GM12875 (cell line): ENCODE data around the gene TCF25.

ENCODE experiments used
- H3K4me3 ChIP-seq: one replicate; pipeline ENCODE4 v1.5.1; 2011; ENCODE audit warnings: low read depth, low read length, control low read depth
- TF ChIP-seq, protein P1 (sequence below): IDR thresholded peaks from 2 replicates; pipeline ENCODE4 v1.5.1; 2011; ENCODE audit warnings: low read depth, mild to moderate bottlenecking, control low read depth, inconsistent platforms, low read length, moderate library complexity, borderline replicate concordance; ENCODE audit not compliant: insufficient read depth

The TCF25 gene

DNA sequence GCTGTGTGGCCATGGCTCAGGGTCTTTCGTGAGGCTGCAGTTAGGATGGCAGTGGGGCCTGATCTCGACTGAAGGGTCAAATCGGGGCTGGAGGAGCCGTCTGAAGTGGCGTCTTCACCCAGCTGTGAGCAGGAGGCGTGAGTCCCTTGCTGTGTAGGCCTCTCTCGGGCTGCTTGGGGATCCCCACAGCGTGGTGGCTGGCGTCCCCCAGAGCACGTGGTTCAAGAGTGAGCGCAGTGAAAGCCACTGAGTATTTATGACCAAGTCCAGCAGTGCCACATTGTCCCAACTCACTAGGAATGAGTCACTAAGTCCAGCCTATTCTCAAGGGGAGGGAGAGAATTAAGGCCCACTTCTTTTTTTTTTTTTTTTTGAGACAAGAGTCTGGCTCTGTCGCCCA, 11.7 kb upstream of the TCF25 start:
- H3K4me3 ChIP-seq, result no peak overlapping the region
- TF ChIP-seq, protein P1, sequence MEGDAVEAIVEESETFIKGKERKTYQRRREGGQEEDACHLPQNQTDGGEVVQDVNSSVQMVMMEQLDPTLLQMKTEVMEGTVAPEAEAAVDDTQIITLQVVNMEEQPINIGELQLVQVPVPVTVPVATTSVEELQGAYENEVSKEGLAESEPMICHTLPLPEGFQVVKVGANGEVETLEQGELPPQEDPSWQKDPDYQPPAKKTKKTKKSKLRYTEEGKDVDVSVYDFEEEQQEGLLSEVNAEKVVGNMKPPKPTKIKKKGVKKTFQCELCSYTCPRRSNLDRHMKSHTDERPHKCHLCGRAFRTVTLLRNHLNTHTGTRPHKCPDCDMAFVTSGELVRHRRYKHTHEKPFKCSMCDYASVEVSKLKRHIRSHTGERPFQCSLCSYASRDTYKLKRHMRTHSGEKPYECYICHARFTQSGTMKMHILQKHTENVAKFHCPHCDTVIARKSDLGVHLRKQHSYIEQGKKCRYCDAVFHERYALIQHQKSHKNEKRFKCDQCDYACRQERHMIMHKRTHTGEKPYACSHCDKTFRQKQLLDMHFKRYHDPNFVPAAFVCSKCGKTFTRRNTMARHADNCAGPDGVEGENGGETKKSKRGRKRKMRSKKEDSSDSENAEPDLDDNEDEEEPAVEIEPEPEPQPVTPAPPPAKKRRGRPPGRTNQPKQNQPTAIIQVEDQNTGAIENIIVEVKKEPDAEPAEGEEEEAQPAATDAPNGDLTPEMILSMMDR, result no peak

DNA sequence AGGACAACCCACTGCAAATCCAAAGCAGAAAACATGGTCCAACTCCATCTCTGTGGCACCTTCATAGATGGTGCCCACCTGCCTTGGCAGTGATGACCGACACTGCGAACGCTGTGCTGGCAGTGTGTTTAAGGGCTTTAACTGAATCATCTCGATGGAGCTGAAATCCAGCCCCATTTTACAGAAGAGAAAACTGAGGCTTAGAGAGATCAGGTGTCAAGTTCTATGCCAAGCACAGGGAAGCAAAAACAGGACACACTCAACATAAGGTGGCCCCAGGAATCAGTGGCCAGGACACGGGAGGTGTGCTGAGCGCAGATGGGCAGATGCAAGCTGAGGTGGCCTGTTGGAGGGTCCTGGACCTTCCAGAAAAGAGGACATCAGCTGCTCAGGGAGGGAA, 10.7 kb upstream of the TCF25 start:
- no peak overlapping the region for H3K4me3 ChIP-seq
- TF ChIP-seq, protein P1, result no peak

DNA sequence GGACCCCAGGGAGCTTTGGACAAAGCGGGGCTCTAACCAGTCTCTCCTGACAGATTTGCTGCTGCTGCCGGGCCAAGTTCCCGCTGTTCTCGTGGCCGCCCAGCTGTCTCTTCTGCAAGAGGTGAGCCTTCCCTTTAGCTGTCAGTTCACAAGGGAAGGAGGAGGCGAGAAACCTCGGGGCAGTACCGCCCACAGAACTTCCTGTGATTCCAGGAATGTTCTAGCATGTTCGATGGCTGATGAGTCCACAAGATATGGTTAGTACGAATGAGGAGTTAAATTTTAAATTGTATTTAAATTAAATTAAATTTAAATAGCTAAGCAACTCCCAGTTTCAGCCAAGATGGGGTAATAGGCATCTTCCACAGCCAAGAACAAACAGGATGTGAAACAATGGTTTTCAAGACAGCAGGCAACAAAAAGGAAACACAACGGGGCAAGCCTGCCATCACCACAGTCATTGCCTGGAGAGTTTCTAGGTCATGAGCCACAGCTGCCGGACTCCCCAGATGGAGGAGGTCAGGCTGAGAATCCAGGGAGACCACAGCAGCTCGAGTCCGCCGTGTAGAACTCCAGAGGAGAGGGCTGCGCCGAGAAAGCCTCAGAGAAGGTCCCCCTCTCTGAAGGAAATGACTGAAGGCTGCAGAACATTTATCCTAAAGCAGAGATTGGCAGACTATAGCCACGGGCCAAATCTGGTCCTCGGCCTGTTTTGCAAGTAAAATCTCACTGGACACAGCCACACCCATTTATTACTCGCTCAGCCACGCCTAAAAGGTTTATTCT, 9.5 kb upstream of the TCF25 start:
- TF ChIP-seq, protein P1, result no peak
- peak overlapping the region; percentile 36 for H3K4me3 ChIP-seq

DNA sequence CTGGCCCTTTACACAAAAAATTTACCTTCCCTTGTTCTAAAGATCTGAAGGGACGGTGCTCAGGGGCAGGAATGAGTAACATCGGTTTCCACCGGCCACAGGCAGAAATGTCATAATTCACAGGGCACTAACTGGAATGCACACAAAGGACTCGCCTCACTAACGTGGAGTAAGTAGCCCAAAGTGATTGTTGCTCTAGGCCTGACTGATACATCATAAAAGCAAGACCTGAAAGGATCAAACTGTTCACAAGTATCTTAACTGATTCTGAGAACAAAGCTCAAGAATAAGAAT, 8.9 kb upstream of the TCF25 start:
- no peak overlapping the region for H3K4me3 ChIP-seq
- TF ChIP-seq, protein P1, result no peak

DNA sequence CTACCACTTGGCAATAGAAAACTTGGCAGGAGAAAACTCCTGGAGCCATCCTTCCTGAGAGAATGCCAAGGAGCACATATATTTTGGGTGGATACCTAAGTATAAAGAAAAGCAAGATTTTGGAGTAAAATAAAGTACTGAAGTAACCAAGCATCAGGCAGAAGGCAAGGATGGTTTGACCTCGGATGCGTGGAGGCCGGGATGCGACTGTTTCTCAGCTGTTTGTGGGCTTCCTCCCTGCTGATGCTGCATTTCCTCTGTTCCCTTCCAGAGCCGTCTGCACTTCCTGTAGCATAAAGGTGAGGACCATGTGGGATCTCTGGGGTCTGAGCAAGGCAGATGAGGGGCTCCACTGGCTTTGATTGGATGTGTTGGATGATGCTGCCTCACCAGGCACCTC, 5.5 kb upstream of the TCF25 start:
- no peak overlapping the region for H3K4me3 ChIP-seq
- TF ChIP-seq, protein P1, result no peak

DNA sequence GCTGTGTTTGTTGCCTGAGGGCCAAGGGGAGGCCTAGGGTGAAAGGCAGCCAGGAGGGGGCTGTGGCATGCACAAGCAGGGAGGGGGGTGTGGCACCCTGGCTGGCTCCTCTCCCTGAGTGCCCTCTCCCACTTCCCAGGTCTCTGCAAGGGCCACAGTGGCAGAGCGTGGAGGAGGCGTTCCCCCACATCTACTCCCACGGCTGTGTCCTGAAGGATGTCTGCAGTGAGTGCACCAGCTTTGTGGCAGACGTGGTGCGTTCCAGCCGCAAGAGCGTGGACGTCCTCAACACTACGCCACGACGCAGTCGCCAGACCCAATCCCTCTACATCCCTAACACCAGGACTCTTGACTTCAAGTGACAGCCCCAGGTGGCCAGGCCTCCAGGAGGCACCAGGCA, 3.5 kb upstream of the TCF25 start:
- TF ChIP-seq, protein P1, result no peak
- no peak overlapping the region for H3K4me3 ChIP-seq

DNA sequence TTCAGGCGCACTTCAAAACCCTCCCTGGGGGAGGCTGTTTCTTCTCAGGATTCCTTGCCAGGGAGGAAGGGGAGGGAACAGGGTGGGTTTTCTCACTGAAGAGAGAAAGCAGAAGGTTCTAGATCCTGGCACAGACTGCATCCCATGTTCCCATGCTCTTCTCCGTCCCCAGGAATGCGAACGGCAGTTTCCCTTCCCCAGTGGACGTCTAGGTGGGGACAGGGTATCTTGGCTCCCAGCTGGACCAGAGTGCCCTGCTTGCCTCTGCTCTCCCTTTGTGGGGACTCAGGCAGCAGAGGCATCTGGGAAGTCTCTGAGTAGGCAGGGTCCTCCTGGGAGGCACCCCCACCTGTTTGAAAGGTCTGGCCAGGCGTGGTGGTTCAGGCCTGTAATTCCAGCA, 3.0 kb upstream of the TCF25 start:
- TF ChIP-seq, protein P1, result no peak
- no peak overlapping the region for H3K4me3 ChIP-seq
